Cerebellar nuclear complex (tissue), 1 donor: ENCODE results near the gene SYCP2.

ENCODE experiments used
- DNase-seq, 2 experiments: peaks; one replicate each; lab custom pipeline; 2025; lab: John Stamatoyannopoulos, UW

SYCP2 gene

GRCh38 chr20:59822291-59823029, 111.0 kb downstream of the SYCP2 start:
- no peak for DNase-seq

GRCh38 chr20:59821788-59822187, 111.6 kb downstream of the SYCP2 start:
- no peak for DNase-seq

- DNase-seq: no peak
These were observed 112.2 kb downstream of the SYCP2 start for GRCh38 chr20:59821201-59821600.

- peak in 1 of 2 experiments; percentile 63 for DNase-seq
These were observed 113.0 kb downstream of the SYCP2 start for GRCh38 chr20:59820204-59821041.

GRCh38 chr20:59819496-59820203, 113.8 kb downstream of the SYCP2 start:
- no peak for DNase-seq

GRCh38 chr20:59818911-59819310, 114.5 kb downstream of the SYCP2 start:
- no peak for DNase-seq

GRCh38 chr20:59817846-59818615, 115.4 kb downstream of the SYCP2 start:
- no peak for DNase-seq

- DNase-seq: no peak
These were observed 116.0 kb downstream of the SYCP2 start for GRCh38 chr20:59817406-59817805.

- no peak for DNase-seq
These were observed 117.2 kb downstream of the SYCP2 start for GRCh38 chr20:59816146-59816738.

- no peak for DNase-seq
These were observed 118.5 kb downstream of the SYCP2 start for GRCh38 chr20:59814840-59815340.

GRCh38 chr20:59813948-59814839, 119.2 kb downstream of the SYCP2 start:
- no peak for DNase-seq
